Measurements from ENCODE around the gene FEM1A. TPM values are rescaled to one million over a fixed set of nuclear protein-coding genes. Genes with fewer than 3 reads are reported as not detected.

FEM1A gene
- total and polyA plus RNA-seq, 2 of the 13 experiments (the other 11 are each of a cell fraction or from before 2014, with no cell fraction given): 3.2 to 10.8 TPM

- POLR2A ChIA-PET: no interaction called here
- no peak overlapping the region for H3K4me2 ChIP-seq (ENCODE audit: low read depth, low read length)
- H3K4me1 ChIP-seq (ENCODE audit: insufficient read depth, low read length): peaks cover 23% of the 10 kb centered on the region
- TF ChIP-seq FOXK1 (CRISPR knock-in tag; IDR thresholded peaks at IDR 0.05; ENCODE audit: borderline replicate concordance, low read depth): no peak
- TF ChIP-seq ARNT (IDR thresholded peaks at IDR 0.05): no peak
- no peak for TF ChIP-seq JDP2 (CRISPR knock-in tag; IDR thresholded peaks at IDR 0.05; ENCODE audit: borderline replicate concordance)
- TF ChIP-seq PRMT3 (CRISPR knock-in tag; IDR thresholded peaks at IDR 0.05; ENCODE audit: borderline replicate concordance, low read depth): no peak
- no peak for TF ChIP-seq ZNF207 (IDR thresholded peaks at IDR 0.05; ENCODE audit: borderline replicate concordance)
- in situ Hi-C loops (cut with HindIII; ENCODE audit: extremely low pct_ligation_motif_present, low pct_unique_long_range_greater_than_20kb) (no loop called here), intact Hi-C loops (cut with micrococcal nuclease; ENCODE audit: unreplicated experiment) (no loop called here)
- no peak overlapping the region for H3K4me3 ChIP-seq (replicated peaks in 1 of 3; ENCODE audit: insufficient read depth in 1 of 3, low read depth in 2 of 3, low read length in 3 of 3)
- H3K36me3 ChIP-seq (replicated peaks in 1 of 2; ENCODE audit: control insufficient read depth in 1 of 2, insufficient read depth in 2 of 2, low read length in 2 of 2): no peaks in the 10 kb centered on the region
- 4% methylated on average over 5 of the region's 5 CpGs for WGBS (ENCODE audit: low lambda C conversion rate)
- H3K9ac ChIP-seq (ENCODE audit: insufficient read depth, low read depth, low read length): no peak overlapping the region
- no peaks in the 10 kb centered on the region for H3K79me2 ChIP-seq (ENCODE audit: insufficient read depth, low read length)
- H3K27ac ChIP-seq (ENCODE audit: extremely low read length, insufficient read depth, low read length): no peak overlapping the region
- BruUV-seq (replicated peaks): no TSS peak
- CTCF ChIA-PET (ENCODE audit: low intra/inter-chr PET ratio, low total read pairs): no interaction called here
- H4K20me1 ChIP-seq (ENCODE audit: insufficient read depth, low read length): peaks cover 6% of the 10 kb centered on the region; the same call in 1 of the 2 replicates
- H3K9me3 ChIP-seq (ENCODE audit: low read length): no peaks in the 10 kb centered on the region
- FAIRE-seq (no peak), ATAC-seq (no peak), DNase-seq (ENCODE audit: low spot score) (no peak)
- H3K27me3 ChIP-seq (ENCODE audit: control insufficient read depth in 1 of 2, insufficient read depth in 2 of 2, low read length in 2 of 2): no peaks in the 10 kb centered on the region
- no peak overlapping the region for H2AFZ ChIP-seq (ENCODE audit: low read length)
Observed at GRCh38 chr19:4764393-4764660, 27.2 kb upstream of the FEM1A start.

GRCh38 chr19:4768934-4769777 is 22.4 kb upstream of the FEM1A start:
- ChIA-PET POLR2A (no interaction called here), CTCF (ENCODE audit: low intra/inter-chr PET ratio, low total read pairs) (no interaction called here)
- 20% methylated on average over 25 of the region's 37 CpGs for WGBS (ENCODE audit: low lambda C conversion rate)
- Histone ChIP-seq H3K4me3 (replicated peaks in 1 of 3; ENCODE audit: insufficient read depth in 1 of 3, low read depth in 2 of 3, low read length in 3 of 3) (no peak overlapping the region), H3K4me1 (ENCODE audit: insufficient read depth, low read length) (no peaks in the 10 kb centered on the region), H3K27me3 (ENCODE audit: control insufficient read depth in 1 of 2, insufficient read depth in 2 of 2, low read length in 2 of 2) (no peaks in the 10 kb centered on the region; a peak in 1 of 5 replicates), H3K9ac (ENCODE audit: insufficient read depth, low read depth, low read length) (no peak overlapping the region), H3K27ac (ENCODE audit: extremely low read length, insufficient read depth, low read length) (no peak overlapping the region), H4K20me1 (ENCODE audit: insufficient read depth, low read length) (peaks cover 6% of the 10 kb centered on the region), H3K36me3 (replicated peaks in 1 of 2; ENCODE audit: control insufficient read depth in 1 of 2, insufficient read depth in 2 of 2, low read length in 2 of 2) (no peaks in the 10 kb centered on the region), H3K79me2 (ENCODE audit: insufficient read depth, low read length) (no peaks in the 10 kb centered on the region), H3K4me2 (ENCODE audit: low read depth, low read length) (no peak overlapping the region), H3K9me3 (ENCODE audit: low read length) (no peaks in the 10 kb centered on the region), H2AFZ (ENCODE audit: low read length) (no peak overlapping the region)
- FAIRE-seq (peak; percentile 68), DNase-seq (ENCODE audit: low spot score) (peak; percentile 85), ATAC-seq (peak; percentile 65)
- no TSS peak for BruUV-seq (replicated peaks)
- intact Hi-C loops (cut with micrococcal nuclease; ENCODE audit: unreplicated experiment) (no loop called here), in situ Hi-C loops (cut with HindIII; ENCODE audit: extremely low pct_ligation_motif_present, low pct_unique_long_range_greater_than_20kb) (no loop called here)
- TF ChIP-seq ZNF607 (CRISPR knock-in tag; IDR thresholded peaks at IDR 0.05; ENCODE audit: borderline replicate concordance): peak; percentile 100
- TF ChIP-seq REST (IDR thresholded peaks at IDR 0.05; ENCODE audit: borderline replicate concordance in 1 of 2, low read depth in 1 of 2, low read length in 2 of 2): peak; percentile 96 to 100
- peak; percentile 95 for TF ChIP-seq ONECUT2 (CRISPR knock-in tag; IDR thresholded peaks at IDR 0.05)
- peak; percentile 100 for TF ChIP-seq ZNF891 (CRISPR knock-in tag; IDR thresholded peaks at IDR 0.05)
- TF ChIP-seq ZNF33A (CRISPR knock-in tag; IDR thresholded peaks at IDR 0.05; ENCODE audit: borderline replicate concordance): peak; percentile 100
- TF ChIP-seq PTBP1 (IDR thresholded peaks at IDR 0.05; ENCODE audit: low read depth, low read length, poor library complexity, severe bottlenecking): no peak
- TF ChIP-seq ZNF260 (CRISPR knock-in tag; IDR thresholded peaks at IDR 0.05; ENCODE audit: borderline replicate concordance, low read depth): peak; percentile 98
- TF ChIP-seq TEAD3 (CRISPR knock-in tag; optimal IDR thresholded peaks at IDR 0.05; ENCODE audit: borderline replicate concordance): peak; percentile 97
- TF ChIP-seq CENPBD1 (CRISPR knock-in tag; IDR thresholded peaks at IDR 0.05; ENCODE audit: borderline replicate concordance, low read depth): peak; percentile 100
- peak; percentile 99 for TF ChIP-seq ZNF549 (CRISPR knock-in tag; IDR thresholded peaks at IDR 0.05)
